IMR-90 (cell line): ENCODE results near the gene ITGA1. TPM values are rescaled to one million over a fixed set of nuclear protein-coding genes. Genes with fewer than 3 reads are reported as not detected.

Experiments used
- ATAC-seq: fragments of 200-7000 bp; cut with Tn5 transposase; 2 replicates; pipeline ENCODE4 v1.9.1; 2020; ENCODE audit warnings: low read depth, mild to moderate bottlenecking, moderate library complexity
- BruUV-seq: library from RNA; stranded (reverse); fragments of 400-500 nt; replicated peaks from 2 replicates; lab custom pipeline; 2021; lab: Mats Ljungman, UMichigan
- CTCF ChIA-PET: fragments of 300-600 bp; formaldehyde crosslinking; extraction: SDS; loops from one replicate; lab custom pipeline; 2021; ENCODE audit warnings: antibody characterized with exemption; lab: Yijun Ruan, JAX
- POLR2A ChIA-PET: fragments of 300-600 bp; sonication (Branson Sonifier 250); formaldehyde crosslinking; loops from one replicate; lab custom pipeline; 2022; ENCODE audit warnings: antibody characterized with exemption; ENCODE audit not compliant: unreplicated experiment; lab: Charles Lee
- DNase-seq: peaks from one replicate; pipeline ENCODE4 v3.0.0; 2013
- H2AFZ ChIP-seq: replicated peaks from 2 replicates; pipeline ENCODE3; 2013; ENCODE audit warnings: low read length, mild to moderate bottlenecking; ENCODE audit not compliant: poor library complexity
- H2AK5ac ChIP-seq: 2 replicates; pipeline ENCODE4 v1.6.1; 2013; ENCODE audit warnings: low read depth, low read length, inconsistent platforms
- H2AK9ac ChIP-seq: replicated peaks from 2 replicates; pipeline ENCODE3; 2013; ENCODE audit warnings: mild to moderate bottlenecking, low read depth, low read length, moderate library complexity; ENCODE audit not compliant: poor library complexity
- H2BK120ac ChIP-seq: 2 replicates; pipeline ENCODE4 v1.6.1; 2013; ENCODE audit warnings: low read depth, low read length, inconsistent platforms
- H2BK15ac ChIP-seq: 3 replicates; pipeline ENCODE4 v1.6.1; 2013; ENCODE audit warnings: low read depth, low read length, inconsistent platforms
- H2BK20ac ChIP-seq: 2 replicates; pipeline ENCODE4 v1.6.1; 2013; ENCODE audit warnings: low read depth, mild to moderate bottlenecking, inconsistent platforms, low read length, moderate library complexity
- H2BK5ac ChIP-seq: 2 replicates; pipeline ENCODE4 v1.6.1; 2013; ENCODE audit warnings: mild to moderate bottlenecking, low read depth, low read length, inconsistent platforms; ENCODE audit not compliant: poor library complexity, severe bottlenecking
- H3K14ac ChIP-seq: replicated peaks from 2 replicates; pipeline ENCODE4 v1.6.1; 2013; ENCODE audit warnings: low read depth, low read length, inconsistent platforms
- H3K18ac ChIP-seq: 2 replicates; pipeline ENCODE4 v1.6.1; 2013; ENCODE audit warnings: low read depth, low read length, control low read depth
- H3K23ac ChIP-seq: 2 replicates; pipeline ENCODE4 v1.6.1; 2013; ENCODE audit warnings: low read depth, low read length, inconsistent platforms
- H3K27ac ChIP-seq: 2 replicates; pipeline ENCODE4 v1.5.1; 2013; ENCODE audit warnings: mild to moderate bottlenecking, control low read depth, low read length; ENCODE audit not compliant: insufficient read depth
- H3K27me3 ChIP-seq: 2 replicates; pipeline ENCODE4 v1.6.1; 2013; ENCODE audit warnings: low read length; ENCODE audit not compliant: control insufficient read depth, insufficient read depth
- H3K36me3 ChIP-seq: 2 replicates; pipeline ENCODE4 v1.6.1; 2013; ENCODE audit warnings: low read length, mixed read lengths; ENCODE audit not compliant: control insufficient read depth, insufficient read depth
- H3K4ac ChIP-seq: 2 replicates; pipeline ENCODE4 v1.6.1; 2013; ENCODE audit warnings: low read depth, low read length, inconsistent platforms
- H3K4me1 ChIP-seq: 2 replicates; pipeline ENCODE4 v1.6.1; 2013; ENCODE audit warnings: low read length, mixed read lengths; ENCODE audit not compliant: control insufficient read depth, insufficient read depth
- H3K4me2 ChIP-seq: 2 replicates; pipeline ENCODE4 v1.6.1; 2013; ENCODE audit warnings: low read depth, mild to moderate bottlenecking, control low read depth, low read length, moderate library complexity
- H3K4me3 ChIP-seq: 2 replicates; pipeline ENCODE4 v1.5.1; 2013; ENCODE audit warnings: low read depth, mild to moderate bottlenecking, control low read depth, low read length, moderate library complexity; ENCODE audit not compliant: insufficient read depth
- H3K56ac ChIP-seq: 2 replicates; pipeline ENCODE4 v1.6.1; 2013; ENCODE audit warnings: low read length, inconsistent platforms; ENCODE audit not compliant: insufficient read depth; ENCODE audit errors: extremely low read depth
- H3K79me1 ChIP-seq, 2 experiments: 2 replicates each; pipeline ENCODE4 v1.6.1; 2013; ENCODE audit warnings: low read length in 2 of 2, inconsistent platforms in 1 of 2, low read depth in 1 of 2
- H3K9ac ChIP-seq: 2 replicates; pipeline ENCODE4 v1.6.1; 2013; ENCODE audit warnings: low read depth, low read length, control low read depth
- H3K9me1 ChIP-seq: 2 replicates; pipeline ENCODE4 v1.6.1; 2013; ENCODE audit warnings: low read length, inconsistent platforms; ENCODE audit not compliant: insufficient read depth
- H3K9me3 ChIP-seq: 2 replicates; pipeline ENCODE4 v1.6.1; 2013; ENCODE audit warnings: low read length; ENCODE audit not compliant: control insufficient read depth, insufficient read depth
- H4K20me1 ChIP-seq: 2 replicates; pipeline ENCODE4 v1.6.1; 2013; ENCODE audit warnings: low read length, inconsistent platforms; ENCODE audit not compliant: insufficient read depth
- H4K5ac ChIP-seq: 2 replicates; pipeline ENCODE4 v1.6.1; 2013; ENCODE audit warnings: mild to moderate bottlenecking, low read depth, low read length, control low read depth
- H4K8ac ChIP-seq, 2 experiments: 2 replicates each; pipeline ENCODE4 v1.6.1; 2013; ENCODE audit warnings: low read depth in 2 of 2, low read length in 2 of 2, control low read depth in 1 of 2, inconsistent platforms in 1 of 2
- H4K91ac ChIP-seq: 2 replicates; pipeline ENCODE4 v1.6.1; 2013; ENCODE audit warnings: low read depth, low read length, inconsistent platforms; ENCODE audit not compliant: insufficient read depth
- BHLHE40 ChIP-seq: fragments of 150-350 bp; IDR thresholded peaks from 2 replicates; pipeline ENCODE4 v1.6.1; 2016; ENCODE audit warnings: mild to moderate bottlenecking, low read depth, low read length
- CHD1 ChIP-seq: IDR thresholded peaks from 2 replicates; pipeline ENCODE4 v1.6.1; 2012; ENCODE audit warnings: low read depth, low read length, improper control_type of control experiment
- MXI1 ChIP-seq: IDR thresholded peaks from 2 replicates; pipeline ENCODE4 v1.6.1; 2012; ENCODE audit warnings: low read depth, mild to moderate bottlenecking, low read length, moderate library complexity, borderline replicate concordance
- NFE2L2 ChIP-seq: fragments of 150-350 bp; IDR thresholded peaks from 2 replicates; pipeline ENCODE4 v1.6.1; 2016; ENCODE audit warnings: low read depth, mild to moderate bottlenecking, low read length
- POLR2A ChIP-seq: IDR thresholded peaks from 2 replicates; pipeline ENCODE4 v1.6.1; 2012; ENCODE audit warnings: mild to moderate bottlenecking, low read depth, low read length
- RAD21 ChIP-seq: IDR thresholded peaks from 2 replicates; pipeline ENCODE4 v1.6.1; 2012; ENCODE audit warnings: low read length, improper control_type of control experiment
- RCOR1 ChIP-seq: IDR thresholded peaks from 2 replicates; pipeline ENCODE4 v1.6.1; 2012; ENCODE audit warnings: mild to moderate bottlenecking, low read length, improper control_type of control experiment; ENCODE audit not compliant: insufficient replicate concordance
- RFX5 ChIP-seq: IDR thresholded peaks from 2 replicates; pipeline ENCODE4 v1.8.0; 2012; ENCODE audit warnings: low read depth, mild to moderate bottlenecking, low read length, moderate library complexity
- SMC3 ChIP-seq: fragments of 150-350 bp; IDR thresholded peaks from 2 replicates; pipeline ENCODE4 v1.6.1; 2016; ENCODE audit warnings: low read depth, mild to moderate bottlenecking, antibody characterized with exemption, low read length, moderate library complexity
- USF2 ChIP-seq: fragments of 150-350 bp; IDR thresholded peaks from 2 replicates; pipeline ENCODE4 v1.6.1; 2017; ENCODE audit warnings: mild to moderate bottlenecking, antibody characterized with exemption, low read length, low read depth
- WGBS, 2 experiments: methylation state at CpG; one replicate each; pipeline versions ENCODE4 v1.1.5 to v1.1.7; 2013; ENCODE audit warnings: missing lambda C conversion rate in 2 of 2; ENCODE audit not compliant: insufficient read length in 1 of 2; ENCODE audit errors: extremely low coverage in 2 of 2; 5-methylcytosine and 5-hydroxymethylcytosine counted together
- dilution Hi-C: fragments of 300-500 bp; cut with HindIII; formaldehyde crosslinking; loops from one replicate; pipeline ENCODE4 v1.14.3; 2018; ENCODE audit warnings: low sequenced_read_pairs; ENCODE audit not compliant: unreplicated experiment
- in situ Hi-C: fragments of 300-500 bp; cut with MboI; formaldehyde crosslinking; loops from 3 replicates; pipeline ENCODE4 v1.14.3; 2019; ENCODE audit warnings: low sequenced_read_pairs, inconsistent platforms, mixed read lengths
- intact Hi-C: fragments of 100-400 bp; cut with micrococcal nuclease; formaldehyde crosslinking; loops from 2 replicates; pipeline ENCODE4 v1.10.0; 2022
- polyA plus RNA-seq, 3 experiments: library from polyadenylated mRNA; depleted of rRNA; stranded (reverse); fragments of >200 nt; gene quantifications; 2 replicates each; pipeline ENCODE4 v1.2.3, GENCODE V29; 2012; ENCODE audit warnings: low replicate concordance in 1 of 3
- total RNA-seq: library from RNA; depleted of rRNA; stranded (reverse); fragments of >200 nt; gene quantifications from 2 replicates; pipeline ENCODE4 v1.2.3, GENCODE V29; 2012
- TF ChIP-seq, protein P1 (sequence below): fragments of 150-350 bp; IDR thresholded peaks from 2 replicates; pipeline ENCODE4 v1.6.1; 2016; ENCODE audit warnings: low read depth, mild to moderate bottlenecking, low read length, moderate library complexity, borderline replicate concordance
- TF ChIP-seq, protein P2 (sequence below): conservative IDR thresholded peaks from 2 replicates; pipeline ENCODE4 v1.5.1; 2012; ENCODE audit warnings: mild to moderate bottlenecking, low read depth, low read length, improper control_type of control experiment

Gene ITGA1
- total and polyA plus RNA-seq, 2 of the 4 experiments (the other 2 are of a cell fraction) = 22.3 to 95.2 TPM

DNA sequence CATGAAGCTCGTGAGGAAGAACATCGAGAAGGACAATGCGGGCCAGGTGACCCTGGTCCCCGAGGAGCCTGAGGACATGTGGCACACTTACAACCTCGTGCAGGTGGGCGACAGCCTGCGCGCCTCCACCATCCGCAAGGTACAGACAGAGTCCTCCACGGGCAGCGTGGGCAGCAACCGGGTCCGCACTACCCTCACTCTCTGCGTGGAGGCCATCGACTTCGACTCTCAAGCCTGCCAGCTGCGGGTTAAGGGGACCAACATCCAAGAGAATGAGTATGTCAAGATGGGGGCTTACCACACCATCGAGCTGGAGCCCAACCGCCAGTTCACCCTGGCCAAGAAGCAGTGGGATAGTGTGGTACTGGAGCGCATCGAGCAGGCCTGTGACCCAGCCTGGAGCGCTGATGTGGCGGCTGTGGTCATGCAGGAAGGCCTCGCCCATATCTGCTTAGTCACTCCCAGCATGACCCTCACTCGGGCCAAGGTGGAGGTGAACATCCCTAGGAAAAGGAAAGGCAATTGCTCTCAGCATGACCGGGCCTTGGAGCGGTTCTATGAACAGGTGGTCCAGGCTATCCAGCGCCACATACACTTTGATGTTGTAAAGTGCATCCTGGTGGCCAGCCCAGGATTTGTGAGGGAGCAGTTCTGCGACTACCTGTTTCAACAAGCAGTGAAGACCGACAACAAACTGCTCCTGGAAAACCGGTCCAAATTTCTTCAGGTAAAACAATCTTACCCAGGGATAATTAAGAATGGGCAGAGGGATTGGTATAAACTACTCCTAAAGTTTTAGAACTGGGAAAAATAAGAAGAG, 12.9 kb downstream of the ITGA1 start:
- Histone ChIP-seq H3K18ac (peak overlapping the region; percentile 58), H4K91ac (peak overlapping the region; percentile 96), H4K8ac (peak overlapping the region; percentile 79 to 96), H3K9me1 (peaks cover 3% of the 10 kb centered on the region; the same call in 1 of the 2 replicates), H3K27ac (peak overlapping the region; percentile 95), H2BK15ac (peak overlapping the region; percentile 51; the same call in 2 of the 3 replicates), H3K14ac (peak overlapping the region; percentile 99), H2AFZ (peak overlapping the region; percentile 87), H4K5ac (peak overlapping the region; percentile 65), H3K9ac (peak overlapping the region; percentile 91), H4K20me1 (peaks cover 39% of the 10 kb centered on the region), H2BK120ac (peak overlapping the region; percentile 86), H2BK5ac (peak overlapping the region; percentile 97), H3K4ac (peak overlapping the region; percentile 100), H2AK5ac (peak overlapping the region; percentile 98), H3K27me3 (no peaks in the 10 kb centered on the region), H2AK9ac (peak overlapping the region; percentile 99), H3K23ac (peak overlapping the region; percentile 96), H3K56ac (peak overlapping the region; percentile 79), H3K4me2 (peak overlapping the region; percentile 75), H3K79me1 (peaks cover 0 to 26% of the 10 kb centered on the region in 2 experiments; a peak in 3 of 4 replicates), H3K4me1 (peaks cover 2% of the 10 kb centered on the region; the same call in 1 of the 2 replicates), H3K4me3 (peak overlapping the region; percentile 56), H3K9me3 (no peaks in the 10 kb centered on the region), H2BK20ac (peak overlapping the region; percentile 54), H3K36me3 (peaks cover 13% of the 10 kb centered on the region)
- DNase-seq (peak; percentile 82), ATAC-seq (peak; percentile 54)
- no TSS peak for BruUV-seq
- intact Hi-C loops (loop anchor here (1.0 to 2.0 kb wide), 3 partner anchors 38 to 114 kb away; no protein-coding TSS in a partner anchor), dilution Hi-C loops (no loop called here), in situ Hi-C loops (loop anchor here (5.0 kb wide), 1 partner anchor 37 kb away; no protein-coding TSS in a partner anchor)
- 0% methylated on average over 4 of the region's 31 CpGs; no CpG with 5 or more reads in 1 of the 2 experiments for WGBS, 2 experiments
- ChIA-PET POLR2A (interaction anchor here (0.6 to 1.9 kb wide), 5 partner anchors 10 to 77 kb away, joined by 3 to 13 read pairs (median 4); no protein-coding TSS in a partner anchor), CTCF (interaction anchor here (0.9 to 1.3 kb wide), 5 partner anchors 9 to 39 kb away, joined by 3 to 4 read pairs (median 3); partner anchors contain the start of genes ITGA1 and PELO)
- TF ChIP-seq, protein P1, sequence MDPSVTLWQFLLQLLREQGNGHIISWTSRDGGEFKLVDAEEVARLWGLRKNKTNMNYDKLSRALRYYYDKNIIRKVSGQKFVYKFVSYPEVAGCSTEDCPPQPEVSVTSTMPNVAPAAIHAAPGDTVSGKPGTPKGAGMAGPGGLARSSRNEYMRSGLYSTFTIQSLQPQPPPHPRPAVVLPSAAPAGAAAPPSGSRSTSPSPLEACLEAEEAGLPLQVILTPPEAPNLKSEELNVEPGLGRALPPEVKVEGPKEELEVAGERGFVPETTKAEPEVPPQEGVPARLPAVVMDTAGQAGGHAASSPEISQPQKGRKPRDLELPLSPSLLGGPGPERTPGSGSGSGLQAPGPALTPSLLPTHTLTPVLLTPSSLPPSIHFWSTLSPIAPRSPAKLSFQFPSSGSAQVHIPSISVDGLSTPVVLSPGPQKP = no peak
- no peak for TF ChIP-seq RCOR1
- peak; percentile 95; the same call in 1 of the 2 replicates for TF ChIP-seq CHD1
- TF ChIP-seq SMC3 = no peak
- TF ChIP-seq POLR2A = no peak; the same call in none of the 2 replicates
- no peak for TF ChIP-seq RFX5
- peak; percentile 23; the same call in 1 of the 2 replicates for TF ChIP-seq BHLHE40
- TF ChIP-seq NFE2L2 = peak; percentile 78
- no peak for TF ChIP-seq RAD21
- TF ChIP-seq, protein P2, sequence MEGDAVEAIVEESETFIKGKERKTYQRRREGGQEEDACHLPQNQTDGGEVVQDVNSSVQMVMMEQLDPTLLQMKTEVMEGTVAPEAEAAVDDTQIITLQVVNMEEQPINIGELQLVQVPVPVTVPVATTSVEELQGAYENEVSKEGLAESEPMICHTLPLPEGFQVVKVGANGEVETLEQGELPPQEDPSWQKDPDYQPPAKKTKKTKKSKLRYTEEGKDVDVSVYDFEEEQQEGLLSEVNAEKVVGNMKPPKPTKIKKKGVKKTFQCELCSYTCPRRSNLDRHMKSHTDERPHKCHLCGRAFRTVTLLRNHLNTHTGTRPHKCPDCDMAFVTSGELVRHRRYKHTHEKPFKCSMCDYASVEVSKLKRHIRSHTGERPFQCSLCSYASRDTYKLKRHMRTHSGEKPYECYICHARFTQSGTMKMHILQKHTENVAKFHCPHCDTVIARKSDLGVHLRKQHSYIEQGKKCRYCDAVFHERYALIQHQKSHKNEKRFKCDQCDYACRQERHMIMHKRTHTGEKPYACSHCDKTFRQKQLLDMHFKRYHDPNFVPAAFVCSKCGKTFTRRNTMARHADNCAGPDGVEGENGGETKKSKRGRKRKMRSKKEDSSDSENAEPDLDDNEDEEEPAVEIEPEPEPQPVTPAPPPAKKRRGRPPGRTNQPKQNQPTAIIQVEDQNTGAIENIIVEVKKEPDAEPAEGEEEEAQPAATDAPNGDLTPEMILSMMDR = no peak
- no peak for TF ChIP-seq MXI1
- TF ChIP-seq USF2 = no peak
